GM12801 (cell line): ENCODE measurements around the gene TOB1.

Experiments used
- CTCF ChIP-seq: IDR thresholded peaks from one replicate; pipeline ENCODE4 v1.5.1; 2011; ENCODE audit warnings: control low read depth; ENCODE audit not compliant: insufficient read length; ENCODE audit errors: extremely low read depth

The TOB1 gene

GRCh38 chr17:50866261-50866949, at the start of gene TOB1:
Gene TOB1 (minus strand): TSS chr17:50866354. CDS start chr17:50864017, 2,337 bp downstream.
- no peak for TF ChIP-seq CTCF

- TF ChIP-seq CTCF, result no peak
These were observed 48.4 kb upstream of the TOB1 start for GRCh38 chr17:50914505-50915063.

- no peak for TF ChIP-seq CTCF
These were observed 47.0 kb upstream of the TOB1 start for GRCh38 chr17:50913120-50913519.

- TF ChIP-seq CTCF, result no peak
These were observed 45.7 kb upstream of the TOB1 start for GRCh38 chr17:50911890-50912289.

- TF ChIP-seq CTCF, result no peak
These were observed 45.3 kb upstream of the TOB1 start for GRCh38 chr17:50911450-50911849.

GRCh38 chr17:50909765-50910605, 43.8 kb upstream of the TOB1 start:
- TF ChIP-seq CTCF, result no peak

- TF ChIP-seq CTCF, result no peak
These were observed 43.0 kb upstream of the TOB1 start for GRCh38 chr17:50908860-50909764.
